Chondrocyte (in vitro differentiated cells): ENCODE results near the gene NPTXR. TPM values are rescaled to one million over a fixed set of nuclear protein-coding genes. Genes with fewer than 3 reads are reported as not detected.

Experiments used
- DNase-seq: peaks from one replicate; pipeline ENCODE4 v3.0.0; 2021; ENCODE audit warnings: mixed read lengths, low spot score
- H3K27ac Mint-ChIP-seq: one replicate; pipeline ENCODE4 v1.8.0; 2021; ENCODE audit warnings: mild to moderate bottlenecking, moderate library complexity, mixed read lengths; ENCODE audit not compliant: unreplicated experiment
- H3K27me3 Mint-ChIP-seq: 2 replicates; pipeline ENCODE4 v1.8.0; 2021; ENCODE audit warnings: low read depth, mixed read lengths
- H3K36me3 Mint-ChIP-seq: 2 replicates; pipeline ENCODE4 v1.8.0; 2021; ENCODE audit warnings: low read depth, mixed read lengths
- H3K4me1 Mint-ChIP-seq: 2 replicates; pipeline ENCODE4 v1.8.0; 2021; ENCODE audit warnings: low read depth, mild to moderate bottlenecking, mixed read lengths
- H3K4me3 Mint-ChIP-seq: one replicate; pipeline ENCODE4 v1.8.0; 2021; ENCODE audit warnings: mild to moderate bottlenecking, moderate library complexity, mixed read lengths; ENCODE audit not compliant: unreplicated experiment
- H3K9me3 Mint-ChIP-seq: 2 replicates; pipeline ENCODE4 v1.8.0; 2021; ENCODE audit warnings: low read depth, mixed read lengths
- CTCF ChIP-seq: fragments of 200-600 bp; sonication (generic); IDR thresholded peaks from 2 replicates; pipeline ENCODE4 v1.5.0; 2021; ENCODE audit warnings: antibody characterized with exemption, mild to moderate bottlenecking, moderate library complexity
- total RNA-seq: library from RNA; stranded (reverse); gene quantifications from 3 replicates; pipeline ENCODE4 v1.2.1, GENCODE V29; 2021

The NPTXR gene
- total RNA-seq, 1 donor from 2014 or later, result 35.0 TPM

GRCh38 chr22:38770257-38770949, 73.4 kb downstream of the NPTXR start:
- Mint-ChIP-seq H3K9me3 (no peaks in the 10 kb centered on the region), H3K27me3 (no peaks in the 10 kb centered on the region), H3K27ac (no peak overlapping the region), H3K4me3 (no peak overlapping the region), H3K36me3 (peaks cover under 1% of the 10 kb centered on the region), H3K4me1 (no peaks in the 10 kb centered on the region)
- no peak for TF ChIP-seq CTCF
- DNase-seq, result peak; percentile 72

Other genes starting within 250 kb of the NPTXR start
- gene FAM227A, start 187.6 kb downstream of the NPTXR start, total RNA-seq, result 1.5 to 5.4 TPM (median 1.8 TPM) in 3 replicates
- 29.9 to 44.5 TPM (median 33.5 TPM) in 3 replicates for gene CBY1, start 187.4 kb downstream of the NPTXR start, total RNA-seq
- 44.8 to 54.1 TPM (median 47.7 TPM) in 3 replicates for gene TOMM22, start 162.1 kb downstream of the NPTXR start, total RNA-seq
- gene JOSD1, start 143.1 kb downstream of the NPTXR start, total RNA-seq, result 80.3 to 87.0 TPM (median 85.7 TPM) in 3 replicates
- gene GTPBP1, start 138.1 kb downstream of the NPTXR start, total RNA-seq, result 37.7 to 58.6 TPM (median 43.3 TPM) in 3 replicates
- gene SUN2, start 88.0 kb downstream of the NPTXR start, total RNA-seq, result 89.6 to 124 TPM (median 124 TPM) in 3 replicates
- gene DNAL4, start 49.9 kb downstream of the NPTXR start, total RNA-seq, result 10.8 to 14.3 TPM (median 11.8 TPM) in 3 replicates
- 80.1 to 110 TPM (median 82.9 TPM) in 3 replicates for gene CBX6, start 28.2 kb upstream of the NPTXR start, total RNA-seq
- gene APOBEC3A, start 113.6 kb upstream of the NPTXR start, total RNA-seq, result not detected in 3 replicates
- gene APOBEC3B, start 138.3 kb upstream of the NPTXR start, total RNA-seq, result 1.5 to 2.9 TPM (median 2.4 TPM) in 3 replicates
- 17.2 to 22.3 TPM (median 21.3 TPM) in 3 replicates for gene APOBEC3C, start 170.2 kb upstream of the NPTXR start, total RNA-seq
- 0.37 to 0.79 TPM (median 0.44 TPM) in 3 replicates for gene APOBEC3D, start 177.1 kb upstream of the NPTXR start, total RNA-seq
- 5.3 to 8.3 TPM (median 6.5 TPM) in 3 replicates for gene APOBEC3F, start 196.8 kb upstream of the NPTXR start, total RNA-seq
- gene APOBEC3G, start 233.2 kb upstream of the NPTXR start, total RNA-seq, result 0.56 to 0.94 TPM (median 0.87 TPM) in 3 replicates